OCI-LY3 (cell line): Measurements from ENCODE around the gene ADIPOR2.

Experiments used
- EZH2phosphoT487 ChIP-seq: fragments of 200-600 bp; shearing (Covaris generic); IDR thresholded peaks from 2 replicates; pipeline ENCODE4 v1.6.1; 2018; ENCODE audit warnings: antibody characterized with exemption, mixed run types, low read depth
- TF ChIP-seq, protein P1 (sequence below): fragments of 200-600, 300-600 bp; sonication (generic); IDR thresholded peaks from 2 replicates; pipeline ENCODE4 v1.5.1; 2014; ENCODE audit warnings: antibody characterized with exemption, low read length, low read depth

DNA sequence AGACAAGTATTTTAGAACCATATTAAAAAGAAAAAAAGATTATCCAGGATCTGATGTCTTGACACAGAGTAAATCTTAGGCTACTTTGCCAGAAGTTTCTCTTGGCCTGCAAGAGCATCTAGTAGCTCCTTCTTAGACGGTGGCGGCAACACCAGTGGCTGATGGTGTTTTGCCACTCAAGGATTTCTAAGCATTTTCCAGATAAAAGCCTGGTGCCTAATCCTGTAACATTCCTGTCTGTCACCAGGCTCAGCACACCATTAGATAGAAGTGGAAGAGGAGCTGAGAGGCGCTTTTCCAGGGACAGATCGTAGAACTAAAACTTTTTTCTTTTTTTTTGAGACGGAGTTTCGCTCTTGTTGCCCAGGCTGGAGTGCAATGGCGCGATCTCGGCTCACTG is 47.8 kb upstream of the ADIPOR2 start:
- TF ChIP-seq EZH2phosphoT487: no peak
- TF ChIP-seq, protein P1, sequence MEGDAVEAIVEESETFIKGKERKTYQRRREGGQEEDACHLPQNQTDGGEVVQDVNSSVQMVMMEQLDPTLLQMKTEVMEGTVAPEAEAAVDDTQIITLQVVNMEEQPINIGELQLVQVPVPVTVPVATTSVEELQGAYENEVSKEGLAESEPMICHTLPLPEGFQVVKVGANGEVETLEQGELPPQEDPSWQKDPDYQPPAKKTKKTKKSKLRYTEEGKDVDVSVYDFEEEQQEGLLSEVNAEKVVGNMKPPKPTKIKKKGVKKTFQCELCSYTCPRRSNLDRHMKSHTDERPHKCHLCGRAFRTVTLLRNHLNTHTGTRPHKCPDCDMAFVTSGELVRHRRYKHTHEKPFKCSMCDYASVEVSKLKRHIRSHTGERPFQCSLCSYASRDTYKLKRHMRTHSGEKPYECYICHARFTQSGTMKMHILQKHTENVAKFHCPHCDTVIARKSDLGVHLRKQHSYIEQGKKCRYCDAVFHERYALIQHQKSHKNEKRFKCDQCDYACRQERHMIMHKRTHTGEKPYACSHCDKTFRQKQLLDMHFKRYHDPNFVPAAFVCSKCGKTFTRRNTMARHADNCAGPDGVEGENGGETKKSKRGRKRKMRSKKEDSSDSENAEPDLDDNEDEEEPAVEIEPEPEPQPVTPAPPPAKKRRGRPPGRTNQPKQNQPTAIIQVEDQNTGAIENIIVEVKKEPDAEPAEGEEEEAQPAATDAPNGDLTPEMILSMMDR: no peak
